ENCODE measurements around the gene SEMA4C.

Gene SEMA4C

DNA sequence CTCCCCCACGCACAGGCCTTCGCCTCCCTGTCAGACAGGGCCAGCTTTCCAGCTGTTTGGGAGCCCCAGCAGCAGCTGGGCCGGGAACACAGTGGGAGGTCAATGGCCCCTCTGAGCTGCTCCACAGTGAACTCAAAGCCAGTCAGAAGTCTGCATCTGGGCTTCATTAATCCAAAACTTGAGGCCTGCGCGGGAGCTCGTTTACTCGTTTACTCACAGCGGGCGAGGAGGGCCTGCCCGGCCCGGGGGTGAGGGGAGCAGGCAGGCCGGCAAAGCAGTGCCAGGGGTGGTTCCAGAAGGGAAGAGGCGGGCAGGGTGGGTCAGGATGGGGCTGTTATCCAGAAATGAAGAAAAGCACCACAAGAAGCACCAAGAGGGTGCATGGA is 36.8 kb upstream of the SEMA4C start:
- no peak for TF ChIP-seq TAF1 (IDR thresholded peaks at IDR 0.05; ENCODE audit: borderline replicate concordance, insufficient read depth, low read length)
- TF ChIP-seq, protein P1, sequence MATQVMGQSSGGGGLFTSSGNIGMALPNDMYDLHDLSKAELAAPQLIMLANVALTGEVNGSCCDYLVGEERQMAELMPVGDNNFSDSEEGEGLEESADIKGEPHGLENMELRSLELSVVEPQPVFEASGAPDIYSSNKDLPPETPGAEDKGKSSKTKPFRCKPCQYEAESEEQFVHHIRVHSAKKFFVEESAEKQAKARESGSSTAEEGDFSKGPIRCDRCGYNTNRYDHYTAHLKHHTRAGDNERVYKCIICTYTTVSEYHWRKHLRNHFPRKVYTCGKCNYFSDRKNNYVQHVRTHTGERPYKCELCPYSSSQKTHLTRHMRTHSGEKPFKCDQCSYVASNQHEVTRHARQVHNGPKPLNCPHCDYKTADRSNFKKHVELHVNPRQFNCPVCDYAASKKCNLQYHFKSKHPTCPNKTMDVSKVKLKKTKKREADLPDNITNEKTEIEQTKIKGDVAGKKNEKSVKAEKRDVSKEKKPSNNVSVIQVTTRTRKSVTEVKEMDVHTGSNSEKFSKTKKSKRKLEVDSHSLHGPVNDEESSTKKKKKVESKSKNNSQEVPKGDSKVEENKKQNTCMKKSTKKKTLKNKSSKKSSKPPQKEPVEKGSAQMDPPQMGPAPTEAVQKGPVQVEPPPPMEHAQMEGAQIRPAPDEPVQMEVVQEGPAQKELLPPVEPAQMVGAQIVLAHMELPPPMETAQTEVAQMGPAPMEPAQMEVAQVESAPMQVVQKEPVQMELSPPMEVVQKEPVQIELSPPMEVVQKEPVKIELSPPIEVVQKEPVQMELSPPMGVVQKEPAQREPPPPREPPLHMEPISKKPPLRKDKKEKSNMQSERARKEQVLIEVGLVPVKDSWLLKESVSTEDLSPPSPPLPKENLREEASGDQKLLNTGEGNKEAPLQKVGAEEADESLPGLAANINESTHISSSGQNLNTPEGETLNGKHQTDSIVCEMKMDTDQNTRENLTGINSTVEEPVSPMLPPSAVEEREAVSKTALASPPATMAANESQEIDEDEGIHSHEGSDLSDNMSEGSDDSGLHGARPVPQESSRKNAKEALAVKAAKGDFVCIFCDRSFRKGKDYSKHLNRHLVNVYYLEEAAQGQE (IDR thresholded peaks at IDR 0.05; ENCODE audit: insufficient read depth in 1 of 2, low read depth in 2 of 2, low read length in 2 of 2): no peak
- TF ChIP-seq FOXP2 (optimal IDR thresholded peaks at IDR 0.05; ENCODE audit: borderline replicate concordance, extremely low read depth, extremely low read length, insufficient read depth): no peak
- TF ChIP-seq POLR2AphosphoS5 (IDR thresholded peaks at IDR 0.05; ENCODE audit: low read depth, low read length): no peak
- TF ChIP-seq SIN3A (IDR thresholded peaks at IDR 0.05; ENCODE audit: borderline replicate concordance, insufficient read depth, low read length): no peak

DNA sequence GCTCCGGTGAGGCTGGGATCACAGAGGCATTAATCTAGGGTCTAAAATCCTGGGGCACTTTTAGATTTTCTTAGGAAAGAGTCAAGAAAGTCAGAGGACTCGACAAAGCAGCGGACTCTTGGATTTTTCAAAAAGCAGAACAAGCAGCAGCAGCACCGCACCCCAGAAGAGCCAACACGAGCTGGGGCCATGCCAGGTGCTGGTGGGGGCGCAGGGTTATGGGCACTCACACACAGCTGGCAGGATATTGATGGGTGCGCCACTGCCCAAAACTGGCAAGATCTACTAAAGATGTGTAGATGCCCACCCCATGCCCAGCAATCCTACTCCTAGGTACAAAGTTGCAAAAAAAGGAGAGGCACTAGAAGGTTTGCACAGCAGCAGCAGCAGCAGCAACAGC is 33.9 kb upstream of the SEMA4C start:
- TF ChIP-seq POLR2AphosphoS5 (IDR thresholded peaks at IDR 0.05; ENCODE audit: low read depth, low read length) (no peak), FOXP2 (optimal IDR thresholded peaks at IDR 0.05; ENCODE audit: borderline replicate concordance, extremely low read depth, extremely low read length, insufficient read depth) (no peak), SIN3A (IDR thresholded peaks at IDR 0.05; ENCODE audit: borderline replicate concordance, insufficient read depth, low read length) (no peak), TAF1 (IDR thresholded peaks at IDR 0.05; ENCODE audit: borderline replicate concordance, insufficient read depth, low read length) (no peak)
- TF ChIP-seq, protein P1 (IDR thresholded peaks at IDR 0.05; ENCODE audit: insufficient read depth in 1 of 2, low read depth in 2 of 2, low read length in 2 of 2): no peak

DNA sequence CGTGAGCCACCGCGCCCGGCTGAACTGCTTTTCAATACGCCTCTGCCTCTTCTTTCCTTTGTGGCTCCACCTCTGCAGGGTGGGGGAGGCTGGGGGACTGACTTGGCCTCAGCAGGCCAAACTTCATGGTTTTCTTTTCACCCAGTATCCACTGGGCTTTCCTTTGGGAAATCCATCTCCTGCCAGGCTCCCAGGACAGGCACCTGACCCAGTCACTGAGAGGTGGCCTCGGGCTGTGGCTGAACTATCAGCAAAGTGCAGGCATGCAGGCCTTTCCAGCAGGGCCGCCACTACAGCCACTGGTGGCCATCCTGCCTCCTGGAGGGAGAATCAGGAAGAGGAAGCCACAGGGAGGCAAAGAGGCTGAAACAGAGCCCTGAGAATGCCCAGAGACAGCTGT is 33.4 kb upstream of the SEMA4C start:
- TF ChIP-seq FOXP2 (optimal IDR thresholded peaks at IDR 0.05; ENCODE audit: borderline replicate concordance, extremely low read depth, extremely low read length, insufficient read depth) (no peak), TAF1 (IDR thresholded peaks at IDR 0.05; ENCODE audit: borderline replicate concordance, insufficient read depth, low read length) (no peak), SIN3A (IDR thresholded peaks at IDR 0.05; ENCODE audit: borderline replicate concordance, insufficient read depth, low read length) (no peak), POLR2AphosphoS5 (IDR thresholded peaks at IDR 0.05; ENCODE audit: low read depth, low read length) (no peak)
- TF ChIP-seq, protein P1 (IDR thresholded peaks at IDR 0.05; ENCODE audit: insufficient read depth in 1 of 2, low read depth in 2 of 2, low read length in 2 of 2): no peak

DNA sequence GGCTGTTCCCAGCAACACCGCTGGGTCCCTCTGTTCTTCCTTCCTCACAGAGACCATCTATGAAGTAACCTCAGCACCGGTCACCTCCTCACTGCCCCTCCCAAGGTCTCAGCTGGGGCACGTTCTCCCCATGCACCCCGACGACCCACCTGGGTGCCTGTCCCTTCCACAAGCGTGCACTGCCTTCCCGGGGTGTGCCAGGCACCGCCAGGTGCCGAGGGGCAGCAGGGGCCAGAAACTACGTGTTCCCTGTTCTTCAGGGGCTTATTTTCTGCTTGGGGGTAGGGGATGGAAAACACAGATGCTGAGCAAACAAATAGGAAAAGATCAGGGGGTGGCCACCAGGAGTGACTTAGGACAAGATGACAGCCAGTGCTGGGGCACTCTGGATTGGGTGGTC is 30.4 kb upstream of the SEMA4C start:
- TF ChIP-seq SIN3A (IDR thresholded peaks at IDR 0.05; ENCODE audit: borderline replicate concordance, insufficient read depth, low read length): no peak
- TF ChIP-seq, protein P1 (IDR thresholded peaks at IDR 0.05; ENCODE audit: insufficient read depth in 1 of 2, low read depth in 2 of 2, low read length in 2 of 2): no peak
- TF ChIP-seq POLR2AphosphoS5 (IDR thresholded peaks at IDR 0.05; ENCODE audit: low read depth, low read length): no peak
- no peak for TF ChIP-seq FOXP2 (optimal IDR thresholded peaks at IDR 0.05; ENCODE audit: borderline replicate concordance, extremely low read depth, extremely low read length, insufficient read depth)
- no peak for TF ChIP-seq TAF1 (IDR thresholded peaks at IDR 0.05; ENCODE audit: borderline replicate concordance, insufficient read depth, low read length)

DNA sequence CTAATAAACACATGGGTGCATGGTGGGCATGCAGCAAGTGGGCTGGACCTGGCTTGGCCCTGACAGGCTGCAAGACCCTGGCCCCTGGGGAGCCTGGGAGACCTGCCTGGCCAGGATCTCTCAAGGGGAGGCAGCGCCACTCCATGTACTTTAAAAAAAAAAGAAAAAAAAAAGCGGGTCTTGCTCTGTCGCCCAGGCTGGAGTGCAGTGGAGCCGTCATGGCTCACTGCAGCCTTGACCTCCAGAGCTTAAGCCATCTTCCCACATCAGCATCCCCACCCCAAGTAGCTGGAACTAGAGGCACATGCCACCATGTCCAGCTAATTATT is 29.5 kb upstream of the SEMA4C start:
- TF ChIP-seq TAF1 (IDR thresholded peaks at IDR 0.05; ENCODE audit: borderline replicate concordance, insufficient read depth, low read length) (no peak), SIN3A (IDR thresholded peaks at IDR 0.05; ENCODE audit: borderline replicate concordance, insufficient read depth, low read length) (no peak)
- TF ChIP-seq, protein P1 (IDR thresholded peaks at IDR 0.05; ENCODE audit: insufficient read depth in 1 of 2, low read depth in 2 of 2, low read length in 2 of 2): no peak

Measured in PFSK-1 (cell line).